GM12872 (cell line): ENCODE data around the gene SHE.

Source experiments
- TF ChIP-seq, protein P1 (sequence below): IDR thresholded peaks from 3 replicates; pipeline ENCODE4 v1.5.1; 2011; ENCODE audit warnings: low read depth, mild to moderate bottlenecking, low read length, moderate library complexity; ENCODE audit not compliant: insufficient read depth

Gene SHE

DNA sequence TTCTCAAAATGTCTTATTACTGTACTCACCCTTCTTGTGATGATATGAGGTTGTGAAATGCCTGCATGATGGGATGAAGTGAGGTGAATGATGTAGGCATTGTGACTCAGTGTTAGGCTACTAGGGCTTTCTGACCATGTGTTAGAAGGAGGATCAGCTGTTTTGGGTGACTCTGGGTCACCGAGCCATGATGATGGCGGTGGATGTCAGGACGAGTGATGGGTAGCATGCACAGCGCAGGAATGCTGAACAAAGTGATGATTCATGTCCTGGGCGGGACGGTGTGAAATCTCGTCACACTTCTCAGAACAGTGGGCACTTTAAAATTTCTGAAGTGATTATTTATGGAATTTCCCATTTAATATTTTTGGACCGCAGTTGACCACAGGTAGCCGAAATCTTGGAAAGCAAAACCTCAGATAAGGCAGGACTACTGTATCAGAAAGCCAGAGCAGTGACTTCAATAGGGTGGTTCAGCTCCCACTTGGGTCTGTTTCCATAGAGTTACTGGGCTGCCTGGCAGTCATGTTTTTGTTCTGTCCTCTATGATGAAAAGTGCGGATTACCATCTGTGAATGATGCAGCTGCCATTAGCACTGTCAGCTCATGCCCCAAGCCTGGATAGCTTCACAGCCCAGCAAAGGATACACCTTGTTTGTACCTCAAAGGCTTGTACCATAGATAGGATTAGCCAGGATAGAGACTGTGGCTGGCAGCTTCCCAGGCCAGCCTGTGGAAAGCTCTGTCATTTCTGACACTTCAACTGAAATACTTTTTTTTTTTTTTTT lies 70.4 kb downstream of the SHE start:
- TF ChIP-seq, protein P1, sequence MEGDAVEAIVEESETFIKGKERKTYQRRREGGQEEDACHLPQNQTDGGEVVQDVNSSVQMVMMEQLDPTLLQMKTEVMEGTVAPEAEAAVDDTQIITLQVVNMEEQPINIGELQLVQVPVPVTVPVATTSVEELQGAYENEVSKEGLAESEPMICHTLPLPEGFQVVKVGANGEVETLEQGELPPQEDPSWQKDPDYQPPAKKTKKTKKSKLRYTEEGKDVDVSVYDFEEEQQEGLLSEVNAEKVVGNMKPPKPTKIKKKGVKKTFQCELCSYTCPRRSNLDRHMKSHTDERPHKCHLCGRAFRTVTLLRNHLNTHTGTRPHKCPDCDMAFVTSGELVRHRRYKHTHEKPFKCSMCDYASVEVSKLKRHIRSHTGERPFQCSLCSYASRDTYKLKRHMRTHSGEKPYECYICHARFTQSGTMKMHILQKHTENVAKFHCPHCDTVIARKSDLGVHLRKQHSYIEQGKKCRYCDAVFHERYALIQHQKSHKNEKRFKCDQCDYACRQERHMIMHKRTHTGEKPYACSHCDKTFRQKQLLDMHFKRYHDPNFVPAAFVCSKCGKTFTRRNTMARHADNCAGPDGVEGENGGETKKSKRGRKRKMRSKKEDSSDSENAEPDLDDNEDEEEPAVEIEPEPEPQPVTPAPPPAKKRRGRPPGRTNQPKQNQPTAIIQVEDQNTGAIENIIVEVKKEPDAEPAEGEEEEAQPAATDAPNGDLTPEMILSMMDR: no peak

DNA sequence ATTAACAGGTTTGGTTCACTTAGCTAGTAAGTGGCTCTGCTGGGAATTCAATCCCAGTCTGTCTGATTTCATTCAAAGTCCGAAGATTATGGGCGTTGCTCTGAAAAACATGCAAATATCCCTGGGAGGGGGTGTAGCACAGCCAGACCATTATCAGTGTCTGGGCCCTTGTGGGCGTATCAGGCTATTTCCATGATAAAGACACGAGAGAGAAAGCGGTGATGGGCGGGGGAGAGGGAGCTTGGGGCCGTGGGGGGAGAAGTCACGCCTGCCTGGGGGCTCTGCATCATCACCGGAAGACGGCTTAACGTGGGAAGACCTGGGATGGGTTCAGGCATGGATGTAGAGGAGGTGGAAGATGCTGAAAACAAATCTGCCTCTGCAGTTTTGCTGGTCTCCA lies 71.3 kb downstream of the SHE start:
- TF ChIP-seq, protein P1: no peak

DNA sequence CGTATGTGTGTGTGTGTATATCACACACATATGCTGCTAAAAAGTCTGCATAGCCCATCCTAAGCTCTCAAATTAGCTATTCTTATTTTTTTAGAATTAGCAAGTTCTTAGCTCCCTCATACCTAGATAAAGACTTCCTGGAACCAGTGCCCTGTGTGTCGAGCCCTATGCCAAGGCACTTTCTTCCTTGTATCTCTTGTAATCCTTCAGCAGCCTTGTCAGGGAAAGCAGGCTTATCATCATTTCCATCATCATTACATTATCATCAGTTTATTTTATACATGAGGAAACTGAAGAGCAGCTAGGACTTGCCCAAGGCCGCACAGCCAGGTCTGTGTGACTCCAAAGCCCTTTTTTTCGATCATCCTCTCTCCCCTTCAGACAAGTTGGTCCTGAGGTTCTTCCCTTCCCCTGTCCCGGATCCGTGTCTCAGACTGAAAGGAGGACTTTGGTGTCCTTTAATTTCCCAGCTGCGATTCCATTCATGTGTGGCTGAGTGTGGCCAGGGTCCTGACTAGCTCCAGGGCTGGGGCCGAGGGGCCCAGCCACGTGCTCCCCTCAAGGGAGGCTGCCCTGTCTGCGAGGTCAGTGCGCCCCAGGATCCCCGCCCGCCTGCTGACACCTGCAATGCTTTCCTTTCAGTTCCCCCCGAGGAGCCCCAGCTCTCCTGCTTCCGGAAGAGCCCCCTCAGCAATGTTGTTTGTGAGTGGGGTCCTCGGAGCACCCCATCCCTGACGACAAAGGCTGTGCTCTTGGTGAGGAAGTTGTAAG lies 72.2 kb downstream of the SHE start:
- TF ChIP-seq, protein P1: no peak
